A673 (cell line): ENCODE results near the gene DMC1. TPM values are rescaled to one million over a fixed set of nuclear protein-coding genes. Genes with fewer than 3 reads are reported as not detected.

Experiments used
- BruUV-seq: library from RNA; stranded (reverse); fragments of 400-500 nt; replicated peaks from 2 replicates; lab custom pipeline; 2021; lab: Mats Ljungman, UMichigan
- CTCF ChIA-PET: fragments of 300-600 bp; sonication (Branson Sonifier 250); formaldehyde crosslinking; loops from one replicate; lab custom pipeline; 2022; ENCODE audit warnings: antibody characterized with exemption; lab: Charles Lee
- POLR2A ChIA-PET: fragments of 300-600 bp; sonication (Branson Sonifier 250); formaldehyde crosslinking; loops from one replicate; lab custom pipeline; 2022; ENCODE audit warnings: antibody characterized with exemption; ENCODE audit not compliant: low non-redundant PET; lab: Charles Lee
- DNase-seq: peaks from one replicate; pipeline ENCODE4 v3.0.0-alpha.2; 2015; ENCODE audit warnings: low spot score
- H3K27ac ChIP-seq: fragments of 200-600 bp; sonication (generic); 2 replicates; pipeline ENCODE4 v1.5.1; 2016; ENCODE audit warnings: mixed run types, low read depth, mild to moderate bottlenecking, mixed read lengths, antibody characterized with exemption, low read length; ENCODE audit not compliant: poor library complexity, severe bottlenecking
- H3K27me3 ChIP-seq: fragments of 200-600 bp; sonication (generic); replicated peaks from 2 replicates; pipeline ENCODE4 v1.6.1; 2017; ENCODE audit warnings: mixed run types, low read depth, mild to moderate bottlenecking, mixed read lengths, antibody characterized with exemption, low read length; ENCODE audit not compliant: insufficient read depth, poor library complexity
- H3K36me3 ChIP-seq: fragments of 200-600 bp; sonication (generic); 2 replicates; pipeline ENCODE4 v1.6.1; 2016; ENCODE audit warnings: mixed run types, mild to moderate bottlenecking, mixed read lengths, antibody characterized with exemption, low read length; ENCODE audit not compliant: insufficient read depth, poor library complexity, severe bottlenecking
- H3K4me1 ChIP-seq: fragments of 200-600 bp; sonication (generic); 2 replicates; pipeline ENCODE4 v1.6.1; 2017; ENCODE audit warnings: mixed run types, mild to moderate bottlenecking, mixed read lengths, antibody characterized with exemption, low read length; ENCODE audit not compliant: insufficient read depth, poor library complexity, severe bottlenecking
- H3K4me3 ChIP-seq: fragments of 200-600 bp; sonication (generic); 2 replicates; pipeline ENCODE4 v1.5.1; 2016; ENCODE audit warnings: low read depth, mixed run types, mild to moderate bottlenecking, mixed read lengths, low read length; ENCODE audit not compliant: poor library complexity, severe bottlenecking
- H3K9me3 ChIP-seq: fragments of 200-600 bp; sonication (generic); 2 replicates; pipeline ENCODE4 v1.6.1; 2016; ENCODE audit warnings: mixed run types, low read depth, mild to moderate bottlenecking, mixed read lengths, antibody characterized with exemption, low read length; ENCODE audit not compliant: poor library complexity, severe bottlenecking
- EZH2 ChIP-seq: fragments of 200-600 bp; sonication (generic); IDR thresholded peaks from 2 replicates; pipeline ENCODE4 v1.6.1; 2017; ENCODE audit warnings: borderline replicate concordance, low read depth, mild to moderate bottlenecking, mixed read lengths, antibody characterized with exemption, low read length; ENCODE audit not compliant: poor library complexity, severe bottlenecking
- intact Hi-C: fragments of 100-400 bp; cut with micrococcal nuclease; formaldehyde crosslinking; loops from one replicate; pipeline ENCODE4 v1.10.0; 2022; ENCODE audit not compliant: unreplicated experiment
- total RNA-seq: library from RNA; stranded (reverse); gene quantifications from 2 replicates; pipeline ENCODE4 v1.2.3, GENCODE V29; 2021
- TF ChIP-seq, protein P1 (sequence below): fragments of 300-800, 200-600 bp; sonication (generic); conservative IDR thresholded peaks from 2 replicates; pipeline ENCODE4 v1.5.1; 2017; ENCODE audit warnings: low read depth, mild to moderate bottlenecking, antibody characterized with exemption, low read length, moderate library complexity, mixed read lengths

The DMC1 gene
- total RNA-seq, 1 experiment from 2014 or later: 2.3 TPM

DNA sequence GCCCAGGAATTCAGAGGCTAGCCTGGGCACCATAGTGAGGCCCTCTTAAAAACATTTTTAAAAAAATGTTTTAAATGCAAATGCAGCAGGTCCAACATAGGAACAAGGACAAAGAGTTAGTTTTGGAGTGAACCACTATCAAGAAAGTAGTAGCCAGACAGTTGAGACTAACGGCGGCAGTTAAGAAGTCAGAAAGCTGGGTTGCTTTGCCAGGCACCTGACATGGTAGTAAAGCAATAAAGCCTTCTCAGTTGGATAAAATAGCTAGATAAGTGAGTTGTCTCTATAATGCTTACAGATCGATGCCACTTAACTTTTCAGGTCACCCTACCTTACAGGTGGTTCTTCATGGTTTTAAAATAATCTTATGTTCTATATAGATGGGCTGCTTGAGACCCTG lies 47.0 kb downstream of the DMC1 start:
- intact Hi-C loops: no loop called here
- Histone ChIP-seq H3K4me1 (no peaks in the 10 kb centered on the region), H3K27me3 (no peaks in the 10 kb centered on the region), H3K27ac (no peak overlapping the region), H3K4me3 (no peak overlapping the region), H3K36me3 (no peaks in the 10 kb centered on the region), H3K9me3 (no peaks in the 10 kb centered on the region)
- no TSS peak for BruUV-seq
- CTCF ChIA-PET: no interaction called here
- TF ChIP-seq, protein P1, sequence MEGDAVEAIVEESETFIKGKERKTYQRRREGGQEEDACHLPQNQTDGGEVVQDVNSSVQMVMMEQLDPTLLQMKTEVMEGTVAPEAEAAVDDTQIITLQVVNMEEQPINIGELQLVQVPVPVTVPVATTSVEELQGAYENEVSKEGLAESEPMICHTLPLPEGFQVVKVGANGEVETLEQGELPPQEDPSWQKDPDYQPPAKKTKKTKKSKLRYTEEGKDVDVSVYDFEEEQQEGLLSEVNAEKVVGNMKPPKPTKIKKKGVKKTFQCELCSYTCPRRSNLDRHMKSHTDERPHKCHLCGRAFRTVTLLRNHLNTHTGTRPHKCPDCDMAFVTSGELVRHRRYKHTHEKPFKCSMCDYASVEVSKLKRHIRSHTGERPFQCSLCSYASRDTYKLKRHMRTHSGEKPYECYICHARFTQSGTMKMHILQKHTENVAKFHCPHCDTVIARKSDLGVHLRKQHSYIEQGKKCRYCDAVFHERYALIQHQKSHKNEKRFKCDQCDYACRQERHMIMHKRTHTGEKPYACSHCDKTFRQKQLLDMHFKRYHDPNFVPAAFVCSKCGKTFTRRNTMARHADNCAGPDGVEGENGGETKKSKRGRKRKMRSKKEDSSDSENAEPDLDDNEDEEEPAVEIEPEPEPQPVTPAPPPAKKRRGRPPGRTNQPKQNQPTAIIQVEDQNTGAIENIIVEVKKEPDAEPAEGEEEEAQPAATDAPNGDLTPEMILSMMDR: no peak
- TF ChIP-seq EZH2: no peak
- no peak for DNase-seq
- POLR2A ChIA-PET: no interaction called here

DNA sequence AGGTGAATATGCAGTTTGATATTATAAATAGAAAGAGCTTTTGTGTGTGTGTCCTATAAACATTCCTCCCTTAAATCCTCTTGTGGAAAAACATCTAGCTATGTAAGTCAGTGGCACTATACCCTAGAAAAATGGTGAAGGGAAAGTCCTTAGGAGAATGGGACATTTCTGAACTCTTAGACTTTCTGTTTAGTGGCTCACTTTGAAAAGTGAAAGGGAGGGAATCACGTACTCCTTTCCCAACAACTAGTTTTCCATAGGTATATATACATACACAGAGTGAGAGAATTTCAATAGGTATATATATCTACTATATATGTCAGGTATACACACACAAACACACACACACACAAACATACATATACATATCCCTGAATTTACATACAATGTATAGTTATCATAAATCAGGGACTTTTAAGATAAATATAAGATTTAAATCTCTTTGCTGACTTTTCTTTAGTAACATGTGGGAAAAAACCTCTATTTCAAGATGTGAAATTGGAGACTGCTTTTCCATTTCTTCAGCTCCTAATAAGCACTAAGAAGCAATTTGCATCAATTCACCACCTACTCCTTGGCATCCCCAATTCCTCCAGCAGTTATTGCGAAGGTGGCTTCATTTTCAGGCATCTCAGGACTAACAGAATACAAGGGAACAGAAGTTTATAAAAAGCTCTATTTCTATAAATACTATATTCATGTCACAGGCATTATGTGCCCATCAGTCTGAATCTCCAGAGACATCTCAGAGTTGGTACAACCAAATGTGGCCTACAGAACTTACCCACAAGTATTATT lies 50.3 kb downstream of the DMC1 start:
- Histone ChIP-seq H3K4me1 (no peaks in the 10 kb centered on the region), H3K27ac (no peak overlapping the region), H3K4me3 (no peak overlapping the region), H3K27me3 (no peaks in the 10 kb centered on the region), H3K36me3 (no peaks in the 10 kb centered on the region), H3K9me3 (no peaks in the 10 kb centered on the region)
- no TSS peak for BruUV-seq
- no peak for TF ChIP-seq EZH2
- TF ChIP-seq, protein P1: no peak
- intact Hi-C loops: no loop called here
- POLR2A ChIA-PET: no interaction called here
- DNase-seq: no peak
- CTCF ChIA-PET: no interaction called here

DNA sequence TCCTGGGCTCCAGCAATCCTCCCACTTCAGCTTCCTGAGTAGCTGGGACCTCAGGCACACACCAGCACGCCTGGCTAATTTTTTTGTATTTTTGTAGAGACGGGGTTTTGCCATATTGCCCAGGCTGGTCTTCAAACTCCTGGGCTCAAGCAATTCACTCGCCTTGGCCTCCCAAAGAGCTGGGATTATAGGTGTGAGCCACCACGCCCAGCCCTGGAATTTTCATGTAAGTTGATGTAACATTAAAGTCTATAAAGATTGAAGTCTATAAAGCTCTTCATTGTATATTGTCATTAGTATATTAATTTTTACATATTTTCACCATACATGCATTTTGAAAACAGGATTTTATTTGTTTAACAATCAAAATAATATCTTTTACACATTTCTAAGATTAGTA lies 51.4 kb downstream of the DMC1 start:
- TF ChIP-seq EZH2: no peak
- TF ChIP-seq, protein P1: no peak

More for the DNA sequence above, 51.4 kb downstream of the DMC1 start:
- Histone ChIP-seq H3K4me1 (no peaks in the 10 kb centered on the region), H3K36me3 (no peaks in the 10 kb centered on the region), H3K27me3 (no peaks in the 10 kb centered on the region), H3K9me3 (no peaks in the 10 kb centered on the region), H3K4me3 (no peak overlapping the region), H3K27ac (no peak overlapping the region)
- BruUV-seq: no TSS peak
- ChIA-PET POLR2A (no interaction called here), CTCF (no interaction called here)
- no peak for DNase-seq
- intact Hi-C loops: no loop called here
